Tibial artery (tissue), 4 donors: ENCODE measurements around the gene KANK2.
A peak's percentile ranks its signal among the peaks of the same experiment; 100 is the strongest.
"Not testable (repeated sequence)": the region's sequence is repeated elsewhere in the genome, so short reads cannot be mapped to it uniquely, and the experiment has no call there.

ENCODE experiments used
- DNase-seq, 2 donors: peaks; one replicate each; pipeline ENCODE4 v3.0.0-alpha.2; 2019
- H3K27ac ChIP-seq, 2 donors: fragments of 200-600 bp; sonication (generic) in 1 of 2; 1 replicate in 1 of 2; 2 replicates in 1 of 2; pipeline ENCODE4 v1.5.1; 2018 to 2019; ENCODE audit warnings: mild to moderate bottlenecking in 1 of 2
- H3K27me3 ChIP-seq, 2 donors: fragments of 200-600 bp; sonication (generic) in 1 of 2; one replicate each; pipeline versions ENCODE4 v1.5.1 to v1.6.0; 2016 to 2019
- H3K36me3 ChIP-seq, 3 donors: fragments of 200-600 bp; sonication (generic) in 2 of 3; one replicate each; pipeline ENCODE4 v1.5.1; 2016 to 2019; ENCODE audit warnings: mild to moderate bottlenecking in 2 of 3
- H3K4me1 ChIP-seq, 4 donors: fragments of 200-600 bp; sonication (generic) in 2 of 4; 1 replicate in 3 of 4; 2 replicates in 1 of 4; pipeline ENCODE4 v1.5.1; 2016 to 2019
- H3K4me3 ChIP-seq, 2 donors: fragments of 200-600 bp; sonication (generic) in 1 of 2; 1 replicate in 1 of 2; 2 replicates in 1 of 2; pipeline ENCODE4 v1.5.1; 2018 to 2019; ENCODE audit warnings: mild to moderate bottlenecking in 2 of 2
- H3K9me3 ChIP-seq, 3 donors: fragments of 200-600 bp; sonication (generic) in 1 of 3; one replicate each; pipeline ENCODE4 v1.5.1; 2016 to 2019
- intact Hi-C: fragments of 100-400 bp; cut with DNase I; formaldehyde crosslinking; loops from one replicate; pipeline ENCODE4 v1.15.0; 2023; ENCODE audit warnings: low total_unique reads
- TF ChIP-seq, protein P1 (sequence below), 2 experiments: fragments of 200-600 bp in 1 of 2; fragments of 450-650 bp in 1 of 2; IDR thresholded peaks; one replicate each; pipeline ENCODE4 v1.5.1; 2017 to 2019; ENCODE audit warnings: antibody characterized with exemption in 2 of 2, mild to moderate bottlenecking in 1 of 2, moderate library complexity in 1 of 2

Gene KANK2

DNA sequence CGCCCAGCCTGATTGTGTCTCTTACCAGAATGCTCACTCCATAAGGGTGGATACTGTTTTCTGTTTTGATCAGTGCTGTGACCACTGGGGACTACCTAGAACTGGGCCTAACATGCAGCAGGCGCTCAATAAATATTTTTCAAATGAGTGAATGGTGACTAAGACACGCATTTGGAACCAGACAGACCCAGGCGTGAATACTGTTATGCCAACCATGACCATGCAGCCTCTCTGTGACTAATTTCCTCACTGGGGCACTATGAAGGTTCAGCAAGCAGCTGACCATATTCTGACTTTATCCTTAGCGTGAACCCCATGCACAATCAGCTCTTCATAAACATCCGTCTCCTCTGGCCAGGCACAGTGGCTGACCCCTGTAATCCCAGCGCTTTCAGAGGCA is 28.8 kb downstream of the KANK2 start:
- Histone ChIP-seq H3K9me3 (no peaks in the 10 kb centered on the region), H3K36me3 (peaks cover 68 to 73% (median 70%) of the 10 kb centered on the region in 3 donors), H3K27ac (peak overlapping the region; percentile 87 to 88)

DNA sequence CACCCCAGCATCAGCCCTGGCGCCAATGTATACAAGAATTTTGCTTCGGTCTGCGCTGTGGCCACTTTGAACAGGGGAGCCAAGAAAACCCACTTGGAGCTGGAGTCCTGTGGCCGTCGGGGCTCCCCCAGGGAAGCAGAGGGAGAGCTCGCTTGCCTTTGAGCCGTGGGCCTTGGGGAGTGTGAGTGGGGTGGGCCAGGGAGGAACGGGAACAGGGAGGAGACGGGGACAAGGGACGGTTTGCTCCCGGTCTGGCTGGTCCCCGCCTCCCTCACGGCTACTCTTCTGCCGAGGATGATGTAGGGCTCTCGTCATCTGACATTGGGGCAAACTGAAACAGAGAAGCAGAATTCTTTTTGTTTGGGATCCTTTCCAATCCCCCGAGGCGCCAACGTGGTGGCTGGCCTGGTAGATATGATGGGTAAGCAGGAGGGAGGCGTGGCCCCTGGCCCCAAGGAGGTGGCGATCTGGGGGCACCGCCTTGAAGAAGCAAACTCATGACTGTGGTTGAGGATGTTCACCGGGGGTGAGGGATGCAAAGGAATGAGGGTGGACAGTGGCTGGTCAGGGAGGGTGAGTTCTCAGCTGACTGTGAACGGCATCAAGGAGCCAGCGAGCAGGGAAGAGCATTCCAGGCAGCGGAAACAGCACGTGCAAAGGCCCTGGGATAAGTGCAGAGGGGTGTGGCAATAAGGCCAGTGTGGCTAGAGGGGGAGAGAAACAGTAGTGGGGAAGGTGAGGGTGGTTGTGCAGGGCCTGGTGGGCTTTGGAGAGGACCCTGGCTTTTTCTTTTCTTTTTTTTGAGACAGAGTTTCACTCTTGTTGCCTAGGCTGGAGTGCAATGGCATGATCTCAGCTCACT is 30.8 kb downstream of the KANK2 start:
- peaks cover 47 to 57% (median 50%) of the 10 kb centered on the region in 3 donors for H3K36me3 ChIP-seq
- TF ChIP-seq, protein P1, sequence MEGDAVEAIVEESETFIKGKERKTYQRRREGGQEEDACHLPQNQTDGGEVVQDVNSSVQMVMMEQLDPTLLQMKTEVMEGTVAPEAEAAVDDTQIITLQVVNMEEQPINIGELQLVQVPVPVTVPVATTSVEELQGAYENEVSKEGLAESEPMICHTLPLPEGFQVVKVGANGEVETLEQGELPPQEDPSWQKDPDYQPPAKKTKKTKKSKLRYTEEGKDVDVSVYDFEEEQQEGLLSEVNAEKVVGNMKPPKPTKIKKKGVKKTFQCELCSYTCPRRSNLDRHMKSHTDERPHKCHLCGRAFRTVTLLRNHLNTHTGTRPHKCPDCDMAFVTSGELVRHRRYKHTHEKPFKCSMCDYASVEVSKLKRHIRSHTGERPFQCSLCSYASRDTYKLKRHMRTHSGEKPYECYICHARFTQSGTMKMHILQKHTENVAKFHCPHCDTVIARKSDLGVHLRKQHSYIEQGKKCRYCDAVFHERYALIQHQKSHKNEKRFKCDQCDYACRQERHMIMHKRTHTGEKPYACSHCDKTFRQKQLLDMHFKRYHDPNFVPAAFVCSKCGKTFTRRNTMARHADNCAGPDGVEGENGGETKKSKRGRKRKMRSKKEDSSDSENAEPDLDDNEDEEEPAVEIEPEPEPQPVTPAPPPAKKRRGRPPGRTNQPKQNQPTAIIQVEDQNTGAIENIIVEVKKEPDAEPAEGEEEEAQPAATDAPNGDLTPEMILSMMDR (IDR thresholded peaks at IDR 0.05) = no peak
- intact Hi-C loops = no loop called here
- no peaks in the 10 kb centered on the region for H3K27me3 ChIP-seq
- H3K4me3 ChIP-seq = no peak overlapping the region
- no peaks in the 10 kb centered on the region for H3K9me3 ChIP-seq
- peaks cover 12 to 86% (median 68%) of the 10 kb centered on the region in 4 donors for H3K4me1 ChIP-seq
- DNase-seq = peak in 1 of 2 donors; percentile 83
- H3K27ac ChIP-seq = peak overlapping the region; percentile 87 to 88

More for the DNA sequence above, 28.8 kb downstream of the KANK2 start:
- H3K4me3 ChIP-seq = no peak overlapping the region
- TF ChIP-seq, protein P1 (IDR thresholded peaks at IDR 0.05) = no peak
- H3K27me3 ChIP-seq = no peaks in the 10 kb centered on the region
- DNase-seq = peak in 1 of 2 donors; percentile 86
- peaks cover 12 to 88% (median 76%) of the 10 kb centered on the region in 4 donors for H3K4me1 ChIP-seq
- intact Hi-C loops = no loop called here

DNA sequence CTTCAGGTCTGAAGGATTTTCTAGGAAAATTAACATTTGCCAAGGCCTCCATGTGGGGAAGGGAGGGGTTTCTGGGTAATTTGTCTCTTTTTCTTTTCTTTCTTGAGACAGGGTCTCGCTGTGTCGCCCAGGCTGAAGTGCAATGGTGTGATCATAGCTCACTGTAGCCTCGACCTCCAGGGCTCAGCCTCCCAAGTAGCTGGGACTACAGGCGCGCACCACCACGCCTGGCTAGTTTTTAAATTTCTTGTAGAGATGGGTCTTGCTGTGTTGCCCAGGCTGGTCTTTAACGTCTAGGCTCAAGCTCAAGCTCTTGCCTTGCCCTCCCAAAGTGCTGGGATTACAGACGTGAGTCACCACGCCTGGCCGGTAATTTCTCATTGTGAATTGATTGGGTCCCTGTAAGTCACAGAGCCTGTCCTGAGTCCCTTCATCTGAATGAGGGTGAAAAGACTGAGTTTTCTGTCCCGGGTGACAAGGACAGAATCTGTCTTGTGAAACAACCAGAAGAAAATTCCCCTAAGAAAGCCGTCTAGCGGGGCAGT is 31.8 kb downstream of the KANK2 start:
- intact Hi-C loops = loop anchor here (2.0 kb wide), 1 partner anchor 23 kb away; no protein-coding TSS in a partner anchor

DNA sequence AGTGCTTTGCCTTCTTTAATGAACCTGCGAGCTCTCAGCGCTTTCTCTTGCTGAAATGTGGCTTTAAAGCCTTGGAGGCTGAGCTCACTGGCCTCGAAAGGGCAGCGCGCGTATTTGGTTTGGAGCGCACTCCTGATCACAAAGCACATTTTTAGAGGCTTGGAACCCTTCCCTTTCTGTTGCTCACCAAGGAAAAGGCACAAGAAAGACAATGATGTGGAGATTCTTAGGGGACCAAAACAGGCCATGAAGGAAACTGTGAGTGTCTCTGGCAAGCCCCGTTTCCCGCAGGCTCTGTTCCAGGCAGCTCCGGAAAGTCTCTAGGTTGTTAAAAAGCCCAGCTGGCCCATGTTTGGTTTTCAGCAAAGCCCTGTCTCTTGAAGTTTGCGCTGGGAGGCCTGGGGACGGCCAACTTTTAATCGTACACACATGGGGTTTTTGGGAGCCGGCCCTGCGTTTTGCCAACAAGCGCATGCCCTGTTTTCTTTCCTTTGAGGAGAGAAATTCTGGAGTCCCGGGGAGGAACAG is 32.4 kb downstream of the KANK2 start:
- H3K36me3 ChIP-seq = peaks cover 34 to 46% (median 36%) of the 10 kb centered on the region in 3 donors
- peak; percentile 90 to 96 for DNase-seq
- intact Hi-C loops = loop anchor here (2.0 kb wide), 1 partner anchor 22 kb away; no protein-coding TSS in a partner anchor
- H3K4me1 ChIP-seq = peaks cover 12 to 77% (median 59%) of the 10 kb centered on the region in 4 donors
- no peaks in the 10 kb centered on the region for H3K27me3 ChIP-seq
- H3K4me3 ChIP-seq = peak overlapping the region in 1 of 2 donors; percentile 33
- H3K27ac ChIP-seq = peak overlapping the region; percentile 87 to 88
- peaks cover 0 to 6% (median 0%) of the 10 kb centered on the region in 3 donors for H3K9me3 ChIP-seq
- TF ChIP-seq, protein P1 (IDR thresholded peaks at IDR 0.05) = no peak

More for the DNA sequence above, 31.8 kb downstream of the KANK2 start:
- peaks cover 0 to 5% (median 0%) of the 10 kb centered on the region in 3 donors for H3K9me3 ChIP-seq
- peaks cover 40 to 52% (median 42%) of the 10 kb centered on the region in 3 donors for H3K36me3 ChIP-seq
- H3K4me3 ChIP-seq = peak overlapping the region; percentile 6 to 33
- peak overlapping the region; percentile 87 to 88 for H3K27ac ChIP-seq
- H3K27me3 ChIP-seq = no peaks in the 10 kb centered on the region
- DNase-seq = no peak
- TF ChIP-seq, protein P1 (IDR thresholded peaks at IDR 0.05) = no peak
- H3K4me1 ChIP-seq = peaks cover 12 to 77% (median 60%) of the 10 kb centered on the region in 4 donors

DNA sequence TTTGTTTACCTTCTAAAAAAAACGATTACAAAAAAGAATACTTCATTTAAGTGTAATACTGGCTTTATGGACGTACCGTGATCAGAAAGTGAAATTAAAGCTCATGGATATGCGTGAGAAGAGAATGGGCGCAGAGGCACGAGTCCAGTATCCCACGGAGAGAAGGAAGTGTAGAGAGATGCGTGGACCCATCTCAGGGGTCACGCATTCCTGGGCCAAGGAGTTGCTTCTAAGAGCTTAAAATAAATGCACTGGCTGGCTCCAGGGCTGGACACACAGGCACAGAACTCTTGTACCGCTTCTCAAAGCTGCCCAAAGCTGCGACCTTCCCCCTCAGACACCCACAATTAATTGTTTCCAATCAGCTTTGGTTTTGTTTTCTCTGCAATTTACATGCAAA is 33.0 kb downstream of the KANK2 start:
- peaks cover 0 to 6% (median 0%) of the 10 kb centered on the region in 3 donors for H3K9me3 ChIP-seq
- H3K4me3 ChIP-seq = peak overlapping the region; percentile 18 to 33
- TF ChIP-seq, protein P1 (IDR thresholded peaks at IDR 0.05) = no peak
- H3K27ac ChIP-seq = peak overlapping the region; percentile 87 to 88
- no peaks in the 10 kb centered on the region for H3K27me3 ChIP-seq
- intact Hi-C loops = loop anchor here (2.0 kb wide), 1 partner anchor 21 kb away; no protein-coding TSS in a partner anchor
- H3K36me3 ChIP-seq = peaks cover 27 to 40% (median 29%) of the 10 kb centered on the region in 3 donors
- no peak for DNase-seq
- peaks cover 12 to 77% (median 58%) of the 10 kb centered on the region in 4 donors for H3K4me1 ChIP-seq

DNA sequence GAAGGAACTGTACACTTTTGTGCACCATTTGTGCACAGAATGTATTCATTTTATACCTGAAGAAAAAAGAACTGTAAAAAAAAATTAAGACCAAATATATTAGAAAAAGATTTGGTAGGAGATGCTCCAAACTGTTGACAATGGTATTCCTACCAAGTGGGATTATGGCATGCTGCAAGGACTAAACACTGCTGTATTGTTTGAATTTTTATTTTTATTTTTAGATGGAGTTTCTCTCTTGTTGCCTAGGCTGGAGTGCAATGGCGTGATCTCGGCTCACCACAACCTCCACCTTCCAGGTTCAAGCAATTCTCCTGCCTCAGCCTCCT is 36.9 kb downstream of the KANK2 start:
- H3K4me1 ChIP-seq = peaks cover 7 to 73% (median 50%) of the 10 kb centered on the region in 4 donors
- H3K27me3 ChIP-seq, intact Hi-C loops: not testable (repeated sequence)

More for the DNA sequence above, 36.9 kb downstream of the KANK2 start:
- H3K36me3 ChIP-seq, H3K9me3 ChIP-seq, DNase-seq, H3K4me3 ChIP-seq: not testable (repeated sequence)
- peak overlapping the region; percentile 55 to 65 for H3K27ac ChIP-seq
